DMS153 treated with DMSO at 0.1 percent for 48 hours (cell line): Measurements from ENCODE around the gene CCL14.
A peak's percentile ranks its signal among the peaks of the same experiment; 100 is the strongest.

Source experiments
- DNase-seq: peaks from one replicate; lab custom pipeline; 2025; ENCODE audit not compliant: unreplicated experiment; lab: John Stamatoyannopoulos, UW

The CCL14 gene

DNA sequence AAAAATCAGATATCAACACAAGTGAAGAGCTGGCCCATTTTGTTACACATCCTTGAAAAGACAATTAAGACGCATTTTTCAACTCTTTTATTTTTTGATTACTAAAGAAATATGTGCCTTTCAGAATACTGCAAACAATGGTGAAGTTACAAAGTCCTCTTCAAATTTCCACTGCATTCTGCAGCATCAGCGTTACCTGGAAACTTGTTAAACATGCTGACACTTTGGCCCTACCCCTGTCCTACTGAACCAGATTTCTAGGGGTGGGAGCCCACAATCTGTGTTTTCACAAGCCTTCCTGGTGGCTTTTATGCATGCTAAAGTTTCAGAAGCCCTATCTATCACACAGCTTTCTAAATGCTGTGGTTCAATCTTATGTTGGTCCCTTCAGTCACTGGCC, 4.5 kb upstream of the CCL14 start:
- DNase-seq: no peak

DNA sequence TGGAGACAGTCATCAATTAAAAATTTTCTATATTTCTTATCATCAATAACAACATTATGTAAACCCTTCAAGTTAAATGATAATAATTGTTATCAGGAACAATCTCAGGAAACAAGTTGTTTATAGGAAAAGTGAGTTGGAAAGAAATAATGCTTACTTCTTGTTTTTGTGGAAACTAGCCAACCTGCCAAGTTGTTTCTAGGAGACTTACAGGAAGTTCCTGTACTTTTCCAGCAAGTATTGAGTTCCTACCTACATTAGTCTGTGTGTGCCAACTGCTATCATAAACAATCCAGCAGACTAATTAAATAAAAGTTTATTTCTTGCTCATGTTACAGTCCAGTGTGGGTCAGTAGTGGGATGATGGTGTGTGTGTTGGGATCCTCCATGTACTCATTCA, 1.6 kb upstream of the CCL14 start:
- no peak for DNase-seq

DNA sequence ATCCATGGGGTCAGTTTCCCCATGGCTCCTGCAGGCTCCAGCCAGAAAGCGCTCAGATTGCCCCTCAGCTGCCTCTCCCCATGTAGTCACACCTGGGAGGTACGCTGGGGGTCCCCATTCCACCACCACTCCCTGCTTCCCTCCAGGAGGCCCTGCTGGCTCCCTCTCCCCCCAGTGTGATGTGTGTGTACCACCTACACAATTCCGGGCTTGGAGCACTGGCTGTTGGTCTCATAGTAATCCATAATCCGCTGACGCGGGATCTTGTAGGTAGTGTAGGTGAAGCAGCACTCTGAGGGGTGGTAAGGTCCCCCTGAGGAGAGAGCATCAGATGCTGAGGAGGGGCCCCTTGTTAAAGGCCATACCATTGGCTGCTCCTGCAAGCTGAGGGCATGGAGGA, 2.4 kb downstream of the CCL14 start:
- no peak for DNase-seq

DNA sequence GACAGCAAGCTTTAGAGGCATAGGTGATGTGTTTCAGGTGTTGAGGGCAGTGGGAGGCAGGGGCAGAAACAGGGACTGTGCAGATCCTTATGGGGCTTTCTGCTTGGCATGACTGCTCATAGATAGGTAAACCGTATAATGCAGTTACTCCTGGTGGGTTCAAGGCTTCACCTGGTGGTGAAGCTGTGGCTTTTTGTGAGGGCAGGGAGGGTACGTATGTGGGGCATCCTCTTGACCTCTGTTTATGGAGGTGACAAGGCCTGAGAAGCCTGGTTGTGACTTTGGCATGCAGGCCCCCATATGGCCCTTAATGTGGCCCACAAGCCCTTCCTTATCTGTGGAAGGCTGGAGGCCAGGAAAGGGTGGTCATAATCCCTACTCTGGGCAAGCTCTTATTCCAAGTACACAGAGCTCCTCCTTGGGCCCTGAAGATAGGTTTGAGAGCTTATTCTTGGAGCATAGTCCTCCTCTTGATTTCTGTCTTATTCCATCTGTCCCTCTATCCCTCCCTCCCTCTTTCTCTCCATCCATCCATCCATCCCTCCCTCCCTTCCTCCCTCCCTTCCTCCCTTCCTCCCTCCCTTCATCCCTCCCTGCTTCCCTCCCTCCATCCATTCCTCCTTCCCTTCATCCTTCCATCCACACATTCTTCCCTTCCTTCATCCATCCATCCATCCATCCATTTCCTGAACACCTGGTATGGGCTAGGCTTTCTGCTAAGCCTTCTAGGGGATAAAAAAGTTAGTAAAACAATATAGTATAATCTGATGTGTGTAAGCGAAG, 3.9 kb downstream of the CCL14 start:
- DNase-seq: no peak

DNA sequence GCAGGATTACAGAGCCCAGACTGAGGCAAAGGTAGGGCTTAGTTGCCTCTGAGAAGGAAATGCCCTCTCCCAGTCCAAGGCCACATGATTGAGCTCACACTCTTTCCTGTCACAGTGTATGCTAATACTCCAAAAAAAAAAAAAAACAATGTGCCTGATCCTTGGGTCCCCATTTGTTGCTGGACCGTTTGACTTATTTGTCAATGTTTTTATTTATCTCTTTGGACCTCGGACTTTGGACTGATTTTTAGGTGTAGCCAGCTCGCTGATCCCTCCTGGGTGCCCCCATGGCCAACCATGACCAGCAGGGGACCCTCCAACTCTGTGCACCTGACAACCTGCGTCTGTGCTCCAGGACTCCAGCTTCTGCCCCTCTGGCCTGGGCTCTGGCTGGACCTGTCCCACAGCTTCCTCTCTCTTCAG, 4.6 kb downstream of the CCL14 start:
- no peak for DNase-seq

DNA sequence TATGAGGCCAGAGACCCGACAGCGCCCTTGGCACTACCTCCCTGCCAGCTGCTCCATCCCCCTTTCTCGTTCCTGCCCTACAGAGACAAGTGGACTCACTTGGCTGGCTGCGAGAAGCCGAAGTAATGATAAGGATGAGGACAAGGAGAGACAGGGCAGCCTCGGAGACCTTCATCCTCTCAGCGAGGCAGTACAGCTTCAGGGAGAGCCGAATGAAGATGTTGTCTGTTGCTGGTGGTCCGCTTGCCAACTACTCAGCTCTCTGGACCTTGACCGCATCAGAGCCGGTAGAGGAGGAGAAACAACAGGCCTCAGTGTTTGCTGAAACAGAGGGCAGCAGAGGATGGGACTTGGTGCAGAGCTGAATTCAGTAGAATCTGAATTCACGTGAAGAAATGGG, 5.3 kb downstream of the CCL14 start, which contains the start of gene CCL16:
Gene CCL16, minus strand, starts transcription at position 252 of the 400 bp plus-strand sequence. Its CDS starts 77 bp downstream, at position 175.
- DNase-seq: no peak

DNA sequence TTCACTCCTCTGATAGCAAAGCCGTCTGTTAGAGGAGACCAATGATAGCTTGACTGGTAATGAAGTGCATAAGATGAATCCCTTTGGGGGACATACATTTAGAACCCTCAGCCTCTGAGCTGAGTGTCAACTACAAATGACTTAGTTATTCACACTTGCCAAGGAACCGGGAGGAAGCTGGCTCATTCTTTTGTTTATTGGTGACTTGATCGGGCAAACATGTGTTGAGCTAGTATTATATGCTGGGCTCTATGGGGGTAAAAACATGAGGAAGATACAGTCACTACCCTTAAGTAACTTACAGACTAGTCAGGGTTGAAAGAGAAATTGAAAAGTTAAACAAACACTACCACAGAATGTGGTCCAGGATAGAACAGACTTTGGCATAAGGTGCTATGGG, 8.2 kb downstream of the CCL14 start:
- DNase-seq: no peak

DNA sequence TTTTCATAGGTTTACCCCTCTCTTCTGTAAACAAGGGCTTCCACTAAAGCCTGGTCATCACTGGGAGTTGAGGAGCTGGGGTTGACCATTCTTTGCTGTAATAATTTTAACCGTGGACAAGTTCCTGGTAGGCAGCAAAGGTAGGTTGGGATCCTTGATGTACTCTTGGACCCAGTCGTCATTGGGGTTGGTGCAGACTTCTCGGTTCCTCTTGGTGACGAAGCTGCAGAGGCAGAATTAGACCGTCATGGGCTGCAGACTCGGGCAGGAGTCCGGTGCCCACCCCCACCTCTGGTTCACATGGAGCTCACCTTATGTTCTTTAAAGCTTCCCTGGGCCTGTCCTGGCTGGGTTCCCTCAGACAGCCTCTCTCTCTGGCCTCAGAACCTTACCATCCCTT, 9.0 kb downstream of the CCL14 start:
- DNase-seq: no peak

DNA sequence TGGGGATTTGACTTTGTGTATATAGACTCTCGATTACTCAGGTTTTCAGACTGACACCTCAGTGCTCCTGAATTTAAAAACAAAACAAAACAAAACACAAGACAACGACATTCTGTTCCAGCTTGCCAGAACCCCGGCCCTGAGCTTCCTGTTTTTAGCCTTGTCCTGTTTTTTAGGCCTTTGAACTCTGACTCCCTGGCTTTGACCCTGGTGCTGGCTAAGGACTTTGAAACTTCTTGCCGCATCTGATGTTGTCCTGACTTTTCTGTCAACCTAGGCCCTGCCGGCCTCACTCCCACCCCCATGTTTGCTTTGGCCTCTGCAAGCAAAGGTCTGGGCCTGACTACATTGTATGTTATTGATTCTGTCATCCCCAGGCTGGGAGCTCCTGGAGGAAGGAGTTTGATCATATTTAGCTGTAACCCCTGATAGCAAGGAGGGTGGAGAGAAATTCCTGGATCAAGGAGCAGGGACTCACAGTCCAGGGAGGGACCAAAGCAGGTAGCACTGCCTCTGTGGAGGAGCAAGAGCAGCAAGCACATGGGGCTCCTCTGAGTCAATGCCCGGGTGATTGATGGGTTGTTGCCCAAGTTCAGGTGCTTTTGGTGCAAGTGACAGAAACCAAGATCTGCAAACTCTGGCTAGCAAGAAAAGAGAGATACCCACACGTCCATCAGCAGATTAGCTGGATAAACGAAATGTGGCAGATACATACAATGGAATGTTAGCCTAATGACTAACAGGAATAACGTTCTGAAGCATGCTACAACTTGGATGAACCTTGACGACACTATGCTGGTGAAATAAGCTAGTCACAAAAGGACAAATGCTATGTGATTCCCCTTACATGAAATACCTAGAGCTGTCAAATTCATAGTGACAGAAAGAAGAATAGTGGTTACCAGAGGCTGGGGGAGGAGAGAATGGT, 12.9 kb downstream of the CCL14 start:
- no peak for DNase-seq

DNA sequence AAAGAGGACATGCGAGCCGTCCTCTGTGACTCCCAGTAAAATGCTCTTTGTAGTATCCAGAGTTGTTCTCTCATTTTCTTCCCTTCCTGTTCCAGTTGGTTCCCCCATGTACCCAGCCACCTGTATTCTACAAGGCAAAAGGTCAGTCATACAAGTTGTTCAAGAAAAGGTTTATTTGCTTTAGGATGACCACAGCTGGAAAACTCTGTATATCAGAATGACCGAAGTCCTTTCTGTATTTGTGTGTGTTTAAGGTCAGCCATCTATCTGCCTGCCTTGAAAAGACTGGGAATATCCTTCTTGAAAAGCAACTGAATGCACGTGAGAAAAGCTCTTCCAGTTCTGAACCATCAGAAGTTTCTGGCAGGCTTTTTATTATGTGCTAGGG, 13.6 kb downstream of the CCL14 start:
- no peak for DNase-seq

DNA sequence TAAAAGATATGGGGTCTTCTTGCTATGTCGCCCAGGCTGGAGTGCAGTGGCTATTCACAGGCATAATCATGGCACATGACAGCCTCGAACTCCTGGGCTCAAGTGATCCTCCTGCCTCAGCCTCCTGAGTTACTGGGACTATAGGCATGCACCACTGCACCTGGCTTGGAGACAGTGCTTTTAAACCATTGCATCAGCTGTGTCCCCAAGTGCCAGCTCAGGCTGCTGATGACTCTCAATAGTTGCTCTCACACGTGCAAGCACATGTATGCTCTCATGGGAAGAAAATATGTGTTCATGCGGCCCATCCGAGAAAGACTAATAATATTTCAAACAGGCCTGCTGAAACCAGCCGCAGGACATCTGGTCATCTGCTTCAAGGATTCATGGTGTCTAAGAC, 14.0 kb downstream of the CCL14 start:
- no peak for DNase-seq

DNA sequence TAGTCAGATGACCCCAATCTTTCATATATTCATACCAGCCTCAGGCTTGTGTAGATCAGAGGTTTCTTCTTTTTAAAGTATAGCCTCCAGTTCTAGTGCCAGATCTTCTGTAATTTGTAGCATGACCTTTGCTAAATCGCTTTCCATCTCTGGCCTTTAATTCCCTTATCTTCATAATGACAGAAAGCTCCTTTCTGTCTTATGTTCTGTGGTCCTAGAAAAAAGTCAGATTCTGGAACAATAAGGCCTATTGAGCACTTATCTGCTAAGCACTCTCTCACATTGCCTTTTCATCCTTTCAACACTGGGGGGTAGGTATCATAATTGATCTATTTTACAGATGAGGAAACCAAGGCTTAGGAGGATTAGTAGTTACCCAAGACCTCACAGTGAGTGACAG, 14.5 kb downstream of the CCL14 start:
- no peak for DNase-seq

DNA sequence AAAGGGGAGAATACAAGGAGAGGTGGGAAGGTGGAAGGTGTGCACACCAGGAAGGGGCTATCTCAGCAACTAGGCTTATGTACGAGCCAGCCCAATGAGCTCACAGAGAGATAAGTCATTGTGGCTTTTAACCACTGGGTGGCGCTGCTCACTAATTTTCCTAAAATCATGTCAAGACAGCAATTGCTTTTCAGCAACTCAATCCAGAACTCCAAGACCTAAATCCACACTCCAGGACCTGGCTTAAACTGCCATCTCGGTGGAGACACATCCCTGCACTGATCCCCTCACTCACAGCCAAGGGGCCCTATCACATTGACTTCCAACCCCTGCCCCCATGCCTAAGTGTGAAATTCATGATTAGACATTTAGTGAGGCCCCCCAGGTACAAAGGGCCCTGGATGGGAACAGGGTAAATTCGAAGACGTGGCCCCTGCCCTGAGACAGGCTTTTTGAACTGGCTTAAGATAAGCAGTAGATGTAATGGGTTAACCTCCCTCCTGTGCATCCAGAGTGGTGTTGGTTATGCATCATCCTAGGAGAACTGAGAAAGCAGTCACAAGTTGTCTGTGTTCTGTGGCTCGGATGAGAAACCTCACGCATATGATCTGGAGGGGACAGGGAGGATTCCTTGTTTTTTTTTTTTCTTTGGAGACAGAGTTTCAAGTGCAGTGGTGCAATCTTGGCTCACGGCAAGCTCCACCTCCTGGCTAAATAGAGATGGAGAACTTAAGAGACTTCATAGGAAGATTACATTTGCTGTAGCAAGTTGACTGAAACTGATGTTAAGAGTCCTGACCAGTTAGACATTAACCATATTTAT, 16.8 kb downstream of the CCL14 start:
- peak; percentile 73 for DNase-seq

DNA sequence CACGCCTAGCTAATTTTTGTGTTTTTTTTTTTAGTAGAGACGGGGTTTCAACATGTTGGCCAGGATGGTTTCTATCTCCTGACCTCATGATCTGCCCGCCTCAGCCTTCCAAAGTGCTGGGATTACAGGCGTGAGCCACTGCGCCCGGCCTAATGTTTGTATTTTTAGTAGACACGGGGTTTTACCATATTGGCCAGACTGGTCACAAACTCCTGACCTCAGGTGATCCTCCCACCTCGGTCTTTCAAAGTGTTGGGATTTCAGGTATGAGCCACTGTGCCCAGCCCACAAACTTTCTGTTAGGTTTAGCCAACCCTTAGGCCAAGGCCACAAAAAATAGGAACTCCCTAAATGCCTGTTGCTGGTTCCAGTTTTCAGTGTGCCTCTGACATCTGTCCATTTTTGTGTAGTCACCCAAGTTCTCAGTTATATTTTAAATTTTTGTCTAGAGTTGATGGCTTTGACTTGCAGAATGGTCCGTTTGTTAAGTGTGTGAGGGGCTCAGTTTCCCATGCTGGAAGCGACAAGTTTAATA, 17.9 kb downstream of the CCL14 start:
- DNase-seq: no peak

DNA sequence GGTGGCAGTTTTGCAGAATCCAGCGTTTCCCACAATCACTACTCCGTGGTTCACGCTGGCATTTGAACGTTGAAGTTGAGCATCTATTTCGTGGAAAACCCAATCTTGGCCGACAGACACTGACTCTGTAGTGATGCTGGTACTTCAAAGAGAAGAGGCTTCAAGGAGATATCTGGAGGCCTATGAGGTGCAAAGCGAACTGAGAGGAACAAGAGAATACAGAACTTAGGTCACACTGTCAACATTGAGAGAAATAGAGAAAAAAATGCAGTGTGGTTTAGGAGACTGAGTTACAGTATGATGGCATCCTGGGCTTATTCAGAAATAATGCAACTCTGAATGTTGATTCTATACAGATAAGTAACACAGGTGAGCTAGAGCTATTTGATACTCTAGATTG, 21.3 kb downstream of the CCL14 start:
- DNase-seq: no peak

DNA sequence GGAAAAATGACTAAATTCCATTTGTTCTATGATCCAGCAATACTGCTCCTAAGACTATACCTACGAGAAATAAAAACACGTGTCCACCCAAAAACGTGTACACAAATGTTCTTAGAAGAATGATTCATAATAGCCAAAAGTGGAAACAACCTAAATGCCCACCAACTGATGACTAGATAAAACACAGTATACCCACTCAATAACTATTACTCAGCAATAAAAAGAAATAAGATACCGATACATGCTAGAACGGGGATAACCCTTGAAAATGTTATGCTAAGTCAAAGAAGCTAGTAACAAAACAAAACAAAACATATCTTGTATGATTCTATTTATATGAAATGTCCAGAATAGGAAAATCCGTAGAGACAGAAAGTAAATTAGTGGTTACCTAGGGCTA, 22.9 kb downstream of the CCL14 start:
- DNase-seq: no peak

DNA sequence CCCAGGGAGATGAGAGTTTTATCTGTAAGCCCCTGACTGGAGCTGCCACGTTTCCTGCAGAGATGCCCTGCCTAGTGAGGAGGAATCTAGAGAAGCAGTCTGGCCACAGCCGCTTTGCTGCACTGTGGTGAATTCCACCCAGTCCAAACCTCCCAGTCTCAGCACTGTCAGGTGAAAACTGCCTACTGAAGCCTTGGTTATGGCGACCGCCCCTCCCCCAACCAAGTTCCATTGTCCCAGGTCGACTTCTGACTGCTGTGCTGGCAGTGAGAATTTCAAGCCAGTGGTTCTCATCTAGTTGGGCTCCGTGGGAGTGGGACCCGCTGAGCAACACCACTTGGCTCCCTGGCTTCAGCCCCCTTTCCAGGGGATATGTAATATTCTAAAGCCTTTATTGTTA, 32.8 kb downstream of the CCL14 start:
- DNase-seq: no peak

DNA sequence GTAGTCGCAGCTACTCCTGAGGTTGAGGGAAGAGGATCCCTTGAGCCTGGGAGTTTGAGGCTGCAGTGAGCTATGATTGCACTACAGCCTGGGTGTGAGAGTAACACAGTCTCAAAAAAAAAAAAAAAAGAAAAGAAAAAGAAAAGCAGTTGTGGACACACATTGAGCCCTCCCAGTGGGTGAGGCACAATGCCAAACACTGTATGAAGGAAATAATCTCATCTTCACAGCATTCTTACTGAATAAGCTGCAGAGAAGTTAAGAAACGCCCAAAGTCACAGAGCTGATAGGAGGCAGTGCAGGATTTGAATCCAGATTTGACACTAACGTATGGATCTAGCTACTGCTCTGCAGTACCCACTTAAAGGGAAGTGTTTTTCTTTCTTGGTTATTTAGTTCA, 37.1 kb downstream of the CCL14 start:
- no peak for DNase-seq

DNA sequence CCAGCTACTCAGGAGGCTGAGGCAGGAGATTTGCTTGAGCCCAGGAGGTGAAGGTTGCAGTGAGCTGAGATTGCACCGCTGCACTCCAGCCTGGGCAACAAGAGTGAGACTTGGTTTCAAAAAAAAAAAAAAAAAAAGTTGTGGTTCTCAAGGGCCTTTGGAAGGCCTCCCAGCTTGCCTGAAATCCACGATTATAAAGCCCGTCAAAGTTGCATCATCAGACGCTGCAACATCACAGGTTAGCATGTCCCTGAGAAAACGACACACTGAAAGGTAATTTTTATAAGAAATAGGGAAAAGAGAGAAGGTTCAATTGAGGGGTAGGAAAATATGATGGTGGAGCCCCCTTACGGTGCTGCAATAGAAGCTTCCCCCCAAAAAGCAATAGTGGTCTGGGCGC, 38.4 kb downstream of the CCL14 start:
- DNase-seq: no peak

DNA sequence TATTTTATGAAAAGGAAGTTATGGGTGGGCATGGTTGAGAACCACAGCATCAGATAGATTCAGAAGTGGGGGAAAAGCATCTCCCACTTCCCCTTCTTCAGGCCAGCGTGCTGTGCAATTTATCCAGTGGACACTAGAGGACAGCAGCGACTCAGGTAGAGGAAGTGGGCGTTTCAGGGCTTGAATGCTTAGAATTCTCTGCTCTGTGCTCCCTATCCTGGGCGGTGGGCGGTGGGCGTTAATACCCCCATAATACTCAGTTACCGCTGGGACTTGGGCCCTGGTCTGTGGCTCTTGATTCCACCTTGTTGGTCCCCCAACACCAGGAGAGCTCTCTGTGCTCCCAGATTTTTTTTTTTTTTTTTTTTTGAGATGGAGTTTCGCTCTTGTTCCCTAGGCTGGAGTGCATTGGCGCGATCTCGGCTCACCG, 39.4 kb downstream of the CCL14 start:
- peak; percentile 25 for DNase-seq

DNA sequence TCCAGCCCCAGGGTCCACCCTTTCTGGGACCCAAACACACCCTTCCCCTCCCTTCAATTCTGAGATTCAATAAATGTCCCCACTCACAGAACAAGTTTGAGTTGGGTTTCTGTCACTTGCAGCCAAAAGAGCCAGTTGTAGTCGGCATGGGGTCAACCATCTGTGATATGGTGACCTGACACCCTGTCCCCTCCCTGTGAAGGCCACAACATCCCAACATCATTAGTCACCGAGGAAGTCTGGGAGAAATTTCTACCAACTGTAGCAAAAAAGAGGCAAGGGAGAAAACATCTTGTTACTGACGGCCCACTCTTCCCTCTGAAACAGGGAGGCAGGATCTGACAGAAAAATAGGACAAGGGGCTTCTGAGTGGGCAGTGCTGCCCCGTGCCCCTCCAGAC, 42.4 kb downstream of the CCL14 start:
- DNase-seq: no peak
